H9 (cell line): ENCODE data around the gene DIAPH3. TPM values are rescaled to one million over a fixed set of nuclear protein-coding genes. Genes with fewer than 3 reads are reported as not detected.

Experiments
- DNase-seq: peaks from one replicate; pipeline ENCODE4 v3.0.0-alpha.2; 2017
- H2AFZ ChIP-seq: one replicate; pipeline ENCODE4 v1.6.1; 2013; ENCODE audit warnings: mild to moderate bottlenecking, low read length, control low read depth, moderate library complexity
- H2AK5ac ChIP-seq: 2 replicates; pipeline ENCODE4 v1.6.1; 2013; ENCODE audit warnings: low read length, control low read depth, mixed read lengths; ENCODE audit not compliant: insufficient read length
- H2BK120ac ChIP-seq: one replicate; pipeline ENCODE4 v1.6.1; 2013; ENCODE audit warnings: low read depth, mild to moderate bottlenecking, low read length, control low read depth, inconsistent platforms; ENCODE audit not compliant: poor library complexity, severe bottlenecking
- H2BK12ac ChIP-seq: 2 replicates; pipeline ENCODE4 v1.6.1; 2013; ENCODE audit warnings: low read length, control low read depth, mixed read lengths, low read depth; ENCODE audit not compliant: insufficient read length
- H2BK15ac ChIP-seq: 2 replicates; pipeline ENCODE4 v1.6.1; 2013; ENCODE audit warnings: low read depth, low read length, control low read depth
- H2BK20ac ChIP-seq: one replicate; pipeline ENCODE4 v1.6.1; 2013; ENCODE audit warnings: low read depth, mild to moderate bottlenecking, low read length, control low read depth, inconsistent platforms; ENCODE audit not compliant: poor library complexity, severe bottlenecking
- H2BK5ac ChIP-seq: 2 replicates; pipeline ENCODE4 v1.6.1; 2013; ENCODE audit warnings: low read length, control low read depth, mixed read lengths; ENCODE audit not compliant: insufficient read length
- H3K14ac ChIP-seq: 2 replicates; pipeline ENCODE4 v1.6.1; 2013; ENCODE audit warnings: low read length, control low read depth; ENCODE audit not compliant: insufficient read depth
- H3K18ac ChIP-seq: 2 replicates; pipeline ENCODE4 v1.6.1; 2013; ENCODE audit warnings: low read depth, mild to moderate bottlenecking, mixed read lengths, low read length, control low read depth; ENCODE audit not compliant: insufficient read length
- H3K23ac ChIP-seq: 2 replicates; pipeline ENCODE4 v1.6.1; 2013; ENCODE audit warnings: low read length, control low read depth, mixed read lengths, low read depth; ENCODE audit not compliant: insufficient read length
- H3K23me2 ChIP-seq: 2 replicates; pipeline ENCODE4 v1.6.1; 2013; ENCODE audit warnings: low read depth, mild to moderate bottlenecking, mixed read lengths, low read length, control low read depth; ENCODE audit not compliant: insufficient read length, poor library complexity, severe bottlenecking
- H3K27ac ChIP-seq: 2 replicates; pipeline ENCODE4 v1.5.1; 2013; ENCODE audit warnings: low read length, control low read depth, mixed read lengths, low read depth; ENCODE audit not compliant: insufficient read length
- H3K27me3 ChIP-seq: 2 replicates; pipeline ENCODE4 v1.6.1; 2013; ENCODE audit warnings: low read length, control low read depth, inconsistent platforms; ENCODE audit not compliant: insufficient read depth
- H3K4ac ChIP-seq: 2 replicates; pipeline ENCODE4 v1.6.1; 2013; ENCODE audit warnings: low read depth, mild to moderate bottlenecking, control low read depth, inconsistent platforms, low read length, moderate library complexity
- H3K4me1 ChIP-seq: 2 replicates; pipeline ENCODE4 v1.6.1; 2013; ENCODE audit warnings: low read length, control low read depth, inconsistent platforms; ENCODE audit not compliant: insufficient read depth
- H3K4me2 ChIP-seq: 2 replicates; pipeline ENCODE4 v1.6.1; 2013; ENCODE audit warnings: low read length, control low read depth, mixed read lengths; ENCODE audit not compliant: insufficient read length, insufficient read depth
- H3K56ac ChIP-seq: 2 replicates; pipeline ENCODE4 v1.6.1; 2013; ENCODE audit warnings: low read depth, mild to moderate bottlenecking, mixed read lengths, low read length, control low read depth; ENCODE audit not compliant: insufficient read length
- H3K79me1 ChIP-seq: 2 replicates; pipeline ENCODE4 v1.6.1; 2013; ENCODE audit warnings: low read depth, mild to moderate bottlenecking, moderate library complexity, low read length, control low read depth, inconsistent platforms; ENCODE audit not compliant: insufficient read depth, poor library complexity, severe bottlenecking
- H3K79me2 ChIP-seq: 2 replicates; pipeline ENCODE4 v1.6.1; 2013; ENCODE audit warnings: low read length, control low read depth, inconsistent platforms; ENCODE audit not compliant: insufficient read depth
- H3K9ac ChIP-seq: 2 replicates; pipeline ENCODE4 v1.6.1; 2013; ENCODE audit warnings: low read length, control low read depth, mixed read lengths; ENCODE audit not compliant: insufficient read length; ENCODE audit errors: extremely low read depth
- H3K9me3 ChIP-seq: one replicate; pipeline ENCODE4 v1.6.1; 2013; ENCODE audit warnings: low read depth, low read length, inconsistent platforms; ENCODE audit not compliant: control insufficient read depth
- H3T11ph ChIP-seq: one replicate; pipeline ENCODE4 v1.6.1; 2013; ENCODE audit warnings: mild to moderate bottlenecking, low read length, control low read depth, inconsistent platforms
- H4K20me1 ChIP-seq: one replicate; pipeline ENCODE4 v1.6.1; 2013; ENCODE audit not compliant: control insufficient read depth, insufficient read length, insufficient read depth
- H4K5ac ChIP-seq: 2 replicates; pipeline ENCODE4 v1.6.1; 2013; ENCODE audit warnings: low read depth, mild to moderate bottlenecking, mixed read lengths, low read length, control low read depth; ENCODE audit not compliant: insufficient read length
- H4K8ac ChIP-seq: replicated peaks from 2 replicates; pipeline ENCODE4 v1.6.1; 2013; ENCODE audit warnings: low read length, control low read depth, mixed read lengths, low read depth; ENCODE audit not compliant: insufficient read length
- H4K91ac ChIP-seq: 2 replicates; pipeline ENCODE4 v1.6.1; 2013; ENCODE audit warnings: low read depth, mild to moderate bottlenecking, moderate library complexity, mixed read lengths, low read length, control low read depth; ENCODE audit not compliant: insufficient read length
- H3K27ac Mint-ChIP-seq, 3 experiments: 2 replicates in 2 of 3; 3 replicates in 1 of 3; pipeline ENCODE4 v1.8.0; 2020 to 2021; ENCODE audit warnings: mixed read lengths in 3 of 3, mild to moderate bottlenecking in 1 of 3, moderate library complexity in 1 of 3
- H3K27me3 Mint-ChIP-seq: 2 replicates; pipeline ENCODE4 v1.8.0; 2021; ENCODE audit warnings: low read depth, mild to moderate bottlenecking, moderate library complexity, mixed read lengths
- H3K36me3 Mint-ChIP-seq, 3 experiments: 2 replicates in 2 of 3; 3 replicates in 1 of 3; pipeline ENCODE4 v1.8.0; 2020 to 2021; ENCODE audit warnings: low read depth in 3 of 3, mixed read lengths in 3 of 3; ENCODE audit not compliant: insufficient read depth in 1 of 3
- H3K4me1 Mint-ChIP-seq, 2 experiments: 2 replicates each; pipeline ENCODE4 v1.8.0; 2020; ENCODE audit warnings: mixed read lengths in 2 of 2
- H3K4me3 Mint-ChIP-seq, 2 experiments: 2 replicates in 1 of 2; 3 replicates in 1 of 2; pipeline ENCODE4 v1.8.0; 2020 to 2021; ENCODE audit warnings: mild to moderate bottlenecking in 2 of 2, mixed read lengths in 2 of 2, moderate library complexity in 1 of 2
- H3K9me3 Mint-ChIP-seq, 2 experiments: 2 replicates in 1 of 2; 3 replicates in 1 of 2; pipeline ENCODE4 v1.8.0; 2020; ENCODE audit warnings: mild to moderate bottlenecking in 2 of 2, mixed read lengths in 2 of 2, moderate library complexity in 1 of 2
- WGBS: extraction: QIAGEN DNeasy Blood & Tissue Kit; methylation state at CpG from one replicate; pipeline ENCODE4 v1.1.7; 2013; ENCODE audit warnings: missing lambda C conversion rate, low lambda C conversion rate, mixed read lengths; ENCODE audit not compliant: insufficient read length; ENCODE audit errors: extremely low coverage; 5-methylcytosine and 5-hydroxymethylcytosine counted together
- total RNA-seq: library from RNA; stranded (reverse); gene quantifications from 2 replicates; pipeline ENCODE4 v1.2.1, GENCODE V29; 2021
- TF ChIP-seq, protein P1 (sequence below): fragments of 200-600 bp; sonication (generic); conservative IDR thresholded peaks from 3 replicates; pipeline ENCODE4 v1.8.0; 2021; ENCODE audit warnings: antibody characterized with exemption, mild to moderate bottlenecking

Gene DIAPH3
- total RNA-seq, 1 experiment from 2014 or later, result 23.1 TPM

DNA sequence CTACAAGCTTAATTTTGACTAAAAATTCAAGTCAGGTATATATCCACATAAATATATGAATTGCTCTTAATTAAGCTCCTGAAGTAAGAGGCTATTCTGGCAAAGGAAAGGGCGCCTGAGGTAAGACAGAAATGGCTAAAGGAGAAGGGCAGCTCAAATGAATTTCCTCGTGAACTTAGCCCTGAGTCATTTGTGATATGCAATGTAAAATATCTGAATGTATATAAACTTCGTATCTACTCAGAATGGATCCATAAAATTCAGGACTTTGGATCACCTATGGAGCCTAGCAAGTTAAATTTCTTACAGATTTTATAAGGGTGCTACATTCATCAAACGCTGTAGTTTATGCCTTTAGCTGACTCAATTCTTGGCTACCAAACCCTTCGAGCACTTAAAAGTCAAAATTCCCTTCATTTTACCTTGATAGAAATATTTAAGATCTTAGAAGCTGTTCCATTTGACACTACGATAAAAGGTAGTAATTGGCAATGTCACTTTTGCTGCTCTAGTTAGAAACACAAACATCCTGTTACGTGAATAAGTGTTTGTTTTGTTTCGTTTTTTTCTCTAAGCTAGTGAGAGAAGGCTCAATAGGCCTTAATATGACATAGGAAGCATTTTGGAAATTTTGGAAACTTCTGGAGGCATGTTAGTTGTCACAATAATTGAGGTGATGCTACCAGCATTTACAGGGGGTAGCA lies 69.2 kb downstream of the DIAPH3 start:
- Histone ChIP-seq H2BK5ac (no peak overlapping the region), H2BK12ac (no peak overlapping the region), H2BK15ac (no peak overlapping the region), H2BK120ac (no peak overlapping the region), H2AK5ac (no peak overlapping the region), H3K23ac (no peak overlapping the region), H3K18ac (no peak overlapping the region), H3K4ac (no peak overlapping the region), H3K79me2 (no peaks in the 10 kb centered on the region; the same call in 1 of the 2 replicates), H3K79me1 (no peaks in the 10 kb centered on the region), H3K9ac (no peak overlapping the region), H3K27me3 (no peaks in the 10 kb centered on the region), H3K27ac (no peak overlapping the region), H4K5ac (no peak overlapping the region), H3K14ac (no peak overlapping the region), H4K8ac (no peak overlapping the region), H3T11ph (no peak overlapping the region), H2BK20ac (no peak overlapping the region), H3K9me3 (no peaks in the 10 kb centered on the region), H3K56ac (no peak overlapping the region), H4K91ac (no peak overlapping the region), H2AFZ (no peak overlapping the region), H3K4me1 (no peaks in the 10 kb centered on the region), H4K20me1 (no peaks in the 10 kb centered on the region), H3K23me2 (no peaks in the 10 kb centered on the region), H3K4me2 (no peak overlapping the region)
- no CpG with 5 or more reads among the region's 8 CpGs for WGBS
- H3K27me3 Mint-ChIP-seq, result no peaks in the 10 kb centered on the region
- H3K27ac Mint-ChIP-seq, result peak overlapping the region in 1 of 3 experiments; percentile 64; a peak in 3 of 7 replicates
- no peaks in the 10 kb centered on the region; a peak in 1 of 5 replicates for H3K9me3 Mint-ChIP-seq
- TF ChIP-seq, protein P1, sequence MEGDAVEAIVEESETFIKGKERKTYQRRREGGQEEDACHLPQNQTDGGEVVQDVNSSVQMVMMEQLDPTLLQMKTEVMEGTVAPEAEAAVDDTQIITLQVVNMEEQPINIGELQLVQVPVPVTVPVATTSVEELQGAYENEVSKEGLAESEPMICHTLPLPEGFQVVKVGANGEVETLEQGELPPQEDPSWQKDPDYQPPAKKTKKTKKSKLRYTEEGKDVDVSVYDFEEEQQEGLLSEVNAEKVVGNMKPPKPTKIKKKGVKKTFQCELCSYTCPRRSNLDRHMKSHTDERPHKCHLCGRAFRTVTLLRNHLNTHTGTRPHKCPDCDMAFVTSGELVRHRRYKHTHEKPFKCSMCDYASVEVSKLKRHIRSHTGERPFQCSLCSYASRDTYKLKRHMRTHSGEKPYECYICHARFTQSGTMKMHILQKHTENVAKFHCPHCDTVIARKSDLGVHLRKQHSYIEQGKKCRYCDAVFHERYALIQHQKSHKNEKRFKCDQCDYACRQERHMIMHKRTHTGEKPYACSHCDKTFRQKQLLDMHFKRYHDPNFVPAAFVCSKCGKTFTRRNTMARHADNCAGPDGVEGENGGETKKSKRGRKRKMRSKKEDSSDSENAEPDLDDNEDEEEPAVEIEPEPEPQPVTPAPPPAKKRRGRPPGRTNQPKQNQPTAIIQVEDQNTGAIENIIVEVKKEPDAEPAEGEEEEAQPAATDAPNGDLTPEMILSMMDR, result no peak
- DNase-seq, result no peak
- H3K4me3 Mint-ChIP-seq, result no peak overlapping the region
- peaks cover 10 to 24% (median 17%) of the 10 kb centered on the region in 3 experiments for H3K36me3 Mint-ChIP-seq
- H3K4me1 Mint-ChIP-seq, result peaks cover 4 to 7% of the 10 kb centered on the region in 2 experiments; a peak in 2 of 4 replicates
